Bone marrow (tissue), 2 donors: Measurements from ENCODE around the gene USP48.
"Not testable (repeated sequence)": the region's sequence is repeated elsewhere in the genome, so short reads cannot be mapped to it uniquely, and the experiment has no call there.

Source experiments
- DNase-seq, 2 donors: peaks; one replicate each; lab custom pipeline; 2025; lab: John Stamatoyannopoulos, UW

The USP48 gene, protein sequence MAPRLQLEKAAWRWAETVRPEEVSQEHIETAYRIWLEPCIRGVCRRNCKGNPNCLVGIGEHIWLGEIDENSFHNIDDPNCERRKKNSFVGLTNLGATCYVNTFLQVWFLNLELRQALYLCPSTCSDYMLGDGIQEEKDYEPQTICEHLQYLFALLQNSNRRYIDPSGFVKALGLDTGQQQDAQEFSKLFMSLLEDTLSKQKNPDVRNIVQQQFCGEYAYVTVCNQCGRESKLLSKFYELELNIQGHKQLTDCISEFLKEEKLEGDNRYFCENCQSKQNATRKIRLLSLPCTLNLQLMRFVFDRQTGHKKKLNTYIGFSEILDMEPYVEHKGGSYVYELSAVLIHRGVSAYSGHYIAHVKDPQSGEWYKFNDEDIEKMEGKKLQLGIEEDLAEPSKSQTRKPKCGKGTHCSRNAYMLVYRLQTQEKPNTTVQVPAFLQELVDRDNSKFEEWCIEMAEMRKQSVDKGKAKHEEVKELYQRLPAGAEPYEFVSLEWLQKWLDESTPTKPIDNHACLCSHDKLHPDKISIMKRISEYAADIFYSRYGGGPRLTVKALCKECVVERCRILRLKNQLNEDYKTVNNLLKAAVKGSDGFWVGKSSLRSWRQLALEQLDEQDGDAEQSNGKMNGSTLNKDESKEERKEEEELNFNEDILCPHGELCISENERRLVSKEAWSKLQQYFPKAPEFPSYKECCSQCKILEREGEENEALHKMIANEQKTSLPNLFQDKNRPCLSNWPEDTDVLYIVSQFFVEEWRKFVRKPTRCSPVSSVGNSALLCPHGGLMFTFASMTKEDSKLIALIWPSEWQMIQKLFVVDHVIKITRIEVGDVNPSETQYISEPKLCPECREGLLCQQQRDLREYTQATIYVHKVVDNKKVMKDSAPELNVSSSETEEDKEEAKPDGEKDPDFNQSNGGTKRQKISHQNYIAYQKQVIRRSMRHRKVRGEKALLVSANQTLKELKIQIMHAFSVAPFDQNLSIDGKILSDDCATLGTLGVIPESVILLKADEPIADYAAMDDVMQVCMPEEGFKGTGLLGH

DNA sequence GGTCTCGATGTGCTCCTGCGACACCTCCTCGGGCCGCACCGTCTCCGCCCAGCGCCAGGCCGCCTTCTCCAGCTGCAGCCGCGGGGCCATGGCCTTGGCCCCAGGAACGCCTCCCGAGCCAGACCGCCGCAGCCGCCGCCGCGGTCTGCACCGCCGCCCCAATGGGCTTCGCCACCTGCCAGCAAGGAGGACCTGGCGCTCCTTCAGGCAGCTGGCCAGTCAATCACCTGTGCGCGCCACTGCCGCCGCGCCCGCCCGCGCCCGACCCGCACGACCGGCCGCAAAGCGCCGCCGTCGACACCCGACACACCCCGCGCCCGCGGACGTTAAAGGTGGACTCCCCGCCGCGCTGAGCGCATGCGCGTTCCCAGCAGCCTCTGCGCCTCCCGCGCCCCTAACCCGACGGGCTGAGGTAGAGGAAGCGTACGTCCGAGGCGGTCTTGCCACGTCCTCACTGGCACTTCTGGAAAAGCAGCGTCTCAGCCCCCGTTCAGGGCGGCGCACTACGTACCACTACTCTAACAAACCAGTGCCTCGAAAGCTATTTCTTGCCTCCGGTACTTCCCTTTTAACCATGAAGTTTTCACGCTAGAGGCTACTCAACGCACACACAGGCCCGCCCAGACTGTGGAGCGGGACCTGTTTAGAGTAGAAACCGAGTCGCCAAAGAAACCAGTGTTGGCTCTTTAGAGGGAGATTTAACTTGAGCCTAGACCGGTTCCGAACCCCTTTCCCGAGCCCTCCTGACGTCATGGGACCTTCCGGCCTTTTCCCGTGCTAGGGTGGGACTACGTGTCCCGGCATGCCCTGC lies at the start of gene USP48:
Gene USP48 (minus strand): TSS at position 282 of the 811 bp plus-strand sequence. CDS start 192 bp downstream, at position 90.
- DNase-seq = peak; percentile 90 to 92

DNA sequence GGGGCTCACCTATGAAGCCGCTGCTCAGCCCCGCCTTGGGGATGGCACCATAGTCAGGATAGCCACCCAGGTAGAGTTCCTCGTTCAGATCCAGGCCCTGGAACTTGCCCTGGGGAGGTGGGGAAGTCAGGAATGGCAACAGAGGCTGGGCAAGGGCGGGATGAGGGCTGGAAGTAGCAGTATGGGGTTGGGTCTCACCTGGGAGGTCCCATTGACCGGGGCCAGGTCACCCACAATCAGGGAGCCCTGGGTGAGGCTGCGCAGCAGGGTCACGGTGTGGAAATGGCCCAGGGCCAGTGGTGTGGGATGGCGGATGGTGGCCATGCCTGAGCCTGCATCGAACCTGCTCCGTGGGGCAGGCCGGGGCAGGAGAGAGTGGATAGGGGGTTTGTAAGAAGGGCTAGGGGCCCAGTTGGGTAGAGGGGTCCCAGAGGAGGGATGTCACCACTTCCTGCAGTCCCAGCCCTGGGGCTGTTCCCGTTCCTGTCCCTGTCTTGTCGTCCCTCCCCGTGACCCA lies 48.6 kb upstream of the USP48 start:
- DNase-seq = no peak

DNA sequence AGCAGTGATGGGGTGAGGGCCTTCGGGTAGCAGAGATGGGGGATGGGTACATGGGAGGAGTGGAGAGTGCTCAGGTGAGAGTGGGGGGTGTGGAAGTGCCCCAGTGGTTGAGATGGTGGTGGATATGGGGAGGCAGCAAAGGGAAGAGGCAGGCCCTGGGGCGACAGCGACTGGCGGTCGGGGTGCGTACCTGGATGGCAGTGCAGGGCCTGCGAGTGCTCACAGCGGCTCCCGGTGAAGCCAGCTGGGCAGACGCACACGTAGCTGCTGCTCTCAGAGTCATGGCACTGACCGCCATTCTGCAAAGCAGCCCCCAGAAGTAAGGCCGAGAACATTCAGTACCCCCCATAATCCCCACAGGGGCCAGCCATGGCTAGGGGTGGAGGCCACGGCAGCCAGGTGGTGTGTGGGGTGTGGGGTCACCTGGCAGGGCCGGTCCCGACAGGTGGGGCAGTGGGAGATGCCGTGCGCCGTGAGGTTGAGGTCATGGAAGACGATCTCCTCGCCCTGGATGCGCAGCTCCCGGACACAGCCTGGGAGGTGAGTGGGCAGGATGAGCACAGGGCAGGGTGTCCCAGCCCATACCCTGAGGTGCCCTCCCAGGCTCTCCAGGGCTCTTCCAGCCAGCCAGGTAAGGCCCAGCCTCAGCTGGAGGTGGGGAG lies 48.0 kb upstream of the USP48 start:
- no peak for DNase-seq

DNA sequence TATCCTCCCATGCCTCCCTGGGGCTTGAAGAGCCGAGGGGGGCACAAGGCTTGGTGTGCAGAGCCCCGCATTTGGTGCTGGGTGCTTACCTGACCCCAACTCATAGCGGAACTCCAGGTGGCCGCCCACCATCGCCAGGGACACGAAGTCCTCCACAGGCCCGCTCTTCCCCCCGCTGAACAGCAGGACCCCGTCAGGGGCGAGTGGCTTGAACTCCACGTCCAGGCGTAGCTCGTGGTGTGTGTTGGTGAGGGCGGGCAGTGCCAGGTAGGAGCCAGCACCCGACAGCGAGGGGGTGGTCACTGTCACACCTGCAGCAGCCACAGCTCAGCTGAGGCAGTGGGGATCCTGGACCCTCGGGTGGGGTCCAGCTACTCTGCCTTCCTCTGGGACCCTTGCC lies 46.3 kb upstream of the USP48 start:
- DNase-seq = no peak

DNA sequence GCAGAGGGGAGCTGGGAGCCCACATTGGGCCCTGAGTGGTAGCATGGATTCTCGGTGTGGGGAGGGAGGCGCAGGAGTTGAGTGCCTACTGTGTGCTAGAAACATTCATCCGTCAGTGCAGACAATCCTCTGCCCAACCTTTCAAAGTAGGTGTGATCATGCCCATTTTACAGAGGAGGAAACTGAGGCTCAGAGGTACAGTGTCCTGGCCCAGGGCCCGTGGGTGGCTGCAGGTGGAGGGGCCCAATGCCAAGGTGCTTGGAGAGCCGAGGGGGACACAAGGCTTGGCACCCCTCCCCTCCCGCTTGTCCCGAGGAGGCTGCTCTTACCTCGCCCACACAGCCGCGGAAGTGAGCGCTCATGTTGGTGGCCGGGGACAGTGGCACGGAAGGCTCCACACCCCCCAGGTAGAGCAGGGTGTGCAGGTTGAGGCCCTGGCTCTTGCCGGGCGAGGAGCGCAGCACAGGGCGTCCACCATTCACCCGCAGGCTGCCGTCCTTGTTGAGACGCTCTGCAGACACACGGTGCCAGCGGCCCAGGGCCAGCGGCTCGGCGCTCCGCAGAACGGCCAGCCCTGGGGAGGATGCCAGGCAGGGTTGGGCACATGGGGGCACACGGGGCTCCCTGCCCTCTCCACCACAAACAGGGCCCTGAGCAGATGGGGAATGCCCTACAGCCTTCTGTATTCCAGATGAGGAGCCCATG lies 45.7 kb upstream of the USP48 start:
- DNase-seq = no peak

DNA sequence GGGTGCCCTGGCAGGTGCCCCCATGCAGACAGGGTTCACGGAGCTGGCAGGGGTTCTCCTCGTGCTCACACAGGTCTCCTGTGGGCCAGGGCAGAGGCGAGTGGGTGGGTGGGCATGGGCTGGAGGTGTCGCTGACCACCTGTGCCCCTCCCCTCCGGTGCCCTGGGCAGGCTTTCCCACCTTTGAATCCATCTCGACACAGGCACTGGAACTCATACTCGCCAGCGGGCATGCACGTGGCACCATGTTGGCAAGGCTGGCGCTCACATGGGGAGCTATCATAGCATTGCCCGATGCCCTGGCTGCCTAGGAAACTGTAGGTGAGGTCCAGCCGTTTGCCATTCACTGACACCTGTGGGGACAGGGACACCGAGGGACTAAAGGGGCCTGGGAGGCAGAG lies 45.1 kb upstream of the USP48 start:
- DNase-seq = no peak

DNA sequence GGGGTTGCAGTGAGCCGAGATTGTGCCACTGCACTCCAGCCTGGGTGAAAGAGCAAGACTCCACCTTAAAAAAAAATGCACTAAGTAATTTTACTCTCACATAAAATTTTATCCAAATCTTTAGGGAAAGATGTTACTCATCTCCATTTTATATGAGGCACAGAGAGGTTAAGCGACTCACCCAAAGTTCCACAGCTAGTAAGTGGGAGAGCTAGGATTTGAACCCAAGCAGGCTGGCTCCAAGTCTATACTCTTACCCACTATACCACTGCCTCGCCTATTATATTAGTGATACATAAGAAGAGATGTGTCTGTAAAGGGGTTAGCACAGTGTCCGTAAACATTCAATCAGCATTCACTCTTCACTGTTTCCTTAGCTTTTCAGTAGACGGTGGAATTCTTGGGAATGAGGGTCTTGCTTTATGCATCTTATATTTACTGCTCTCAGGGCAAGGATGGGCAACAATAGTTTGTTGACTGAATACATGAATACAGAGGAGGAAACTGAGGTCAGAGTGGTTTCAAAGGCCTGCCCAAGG lies 44.3 kb upstream of the USP48 start:
- DNase-seq = no peak

DNA sequence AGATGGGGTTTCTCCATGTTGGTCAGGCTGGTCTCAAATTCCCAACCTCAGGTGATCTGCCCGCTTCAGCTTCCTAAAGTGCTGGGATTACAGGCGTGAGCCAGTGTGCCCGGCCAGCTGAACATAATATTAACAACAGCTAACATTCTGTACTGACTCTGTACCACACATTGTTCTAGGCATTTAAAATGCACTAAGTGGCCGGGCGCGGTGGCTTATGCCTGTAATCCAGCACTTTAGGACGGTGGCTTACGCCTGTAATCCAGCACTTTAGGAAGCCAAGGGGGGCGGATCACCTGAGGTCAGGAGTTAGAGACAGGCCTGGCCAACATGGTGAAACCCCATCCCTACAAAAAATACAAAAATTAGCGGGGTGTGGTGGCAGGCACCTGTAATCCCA lies 43.7 kb upstream of the USP48 start:
- not testable (repeated sequence) for DNase-seq

DNA sequence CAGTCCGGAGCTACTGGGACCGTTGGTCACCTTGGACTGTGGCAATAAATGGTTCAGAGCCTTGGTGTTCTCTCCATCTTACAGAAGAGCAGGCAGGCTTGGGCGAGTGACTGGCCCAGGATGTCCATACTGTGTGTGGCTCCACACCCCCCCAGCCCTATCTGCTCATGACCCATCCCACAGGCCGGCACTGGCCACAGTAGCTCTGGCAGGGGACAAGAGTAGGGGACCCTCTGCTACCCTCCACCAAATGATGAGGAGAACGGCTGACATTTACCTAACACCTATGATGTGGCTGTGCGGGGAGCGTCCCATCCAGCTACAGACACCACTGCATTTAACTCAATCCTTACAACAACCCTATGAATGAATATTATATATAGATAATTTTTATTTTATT lies 42.4 kb upstream of the USP48 start:
- DNase-seq = no peak

DNA sequence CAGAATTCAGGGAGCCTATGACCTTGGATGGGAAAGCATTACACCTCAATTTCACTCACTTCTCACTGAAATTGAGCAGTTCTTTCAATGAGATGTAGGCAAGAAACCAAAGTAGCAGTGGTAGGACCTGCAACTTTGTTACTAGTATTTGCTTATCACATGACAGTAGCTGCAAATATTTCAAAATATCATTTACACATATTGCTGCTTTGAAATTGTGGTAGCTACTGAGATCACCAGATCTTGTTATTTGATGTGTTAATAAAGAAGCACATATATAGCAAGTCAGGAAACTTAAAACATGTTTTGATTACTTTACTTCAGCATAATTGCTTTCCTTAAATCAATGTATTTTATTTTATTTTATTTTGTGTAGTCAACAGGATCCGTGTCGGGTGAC lies 42.0 kb upstream of the USP48 start:
- DNase-seq = no peak

DNA sequence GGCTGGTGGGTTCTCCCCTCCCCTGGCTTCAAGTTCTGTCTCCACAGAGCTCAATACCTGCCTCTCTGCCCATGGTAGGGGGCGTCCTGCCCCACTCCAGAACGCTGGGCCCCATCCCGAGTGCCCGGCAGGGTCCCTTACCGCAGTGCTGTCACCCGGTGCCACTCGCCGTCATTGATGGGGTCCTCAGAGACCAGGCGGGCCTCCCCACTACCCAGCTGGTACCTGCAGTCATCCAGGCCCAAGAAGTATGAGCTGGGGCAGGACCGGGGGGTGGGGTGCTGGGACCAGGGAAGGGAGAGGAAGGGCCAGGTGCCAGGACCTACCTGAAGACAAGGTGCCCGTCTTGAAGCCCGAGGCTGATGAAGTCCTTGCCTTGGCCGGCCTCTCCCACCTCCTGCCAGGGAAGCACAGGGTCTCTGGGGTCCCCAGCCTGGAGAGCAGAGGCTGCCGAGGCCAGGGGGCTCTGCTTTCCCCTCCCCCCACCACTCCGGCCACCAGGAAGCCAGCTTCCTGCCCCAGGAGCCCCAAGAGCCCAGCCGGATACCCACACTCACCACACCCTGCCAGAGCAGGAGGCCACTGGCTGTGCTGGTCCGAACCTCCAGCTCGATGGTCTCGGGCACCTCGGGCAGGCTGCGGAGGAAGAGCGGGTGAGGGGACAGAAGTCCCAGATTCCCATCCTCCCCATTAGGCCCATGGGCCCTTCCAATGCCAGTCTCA lies 41.2 kb upstream of the USP48 start:
- no peak for DNase-seq

DNA sequence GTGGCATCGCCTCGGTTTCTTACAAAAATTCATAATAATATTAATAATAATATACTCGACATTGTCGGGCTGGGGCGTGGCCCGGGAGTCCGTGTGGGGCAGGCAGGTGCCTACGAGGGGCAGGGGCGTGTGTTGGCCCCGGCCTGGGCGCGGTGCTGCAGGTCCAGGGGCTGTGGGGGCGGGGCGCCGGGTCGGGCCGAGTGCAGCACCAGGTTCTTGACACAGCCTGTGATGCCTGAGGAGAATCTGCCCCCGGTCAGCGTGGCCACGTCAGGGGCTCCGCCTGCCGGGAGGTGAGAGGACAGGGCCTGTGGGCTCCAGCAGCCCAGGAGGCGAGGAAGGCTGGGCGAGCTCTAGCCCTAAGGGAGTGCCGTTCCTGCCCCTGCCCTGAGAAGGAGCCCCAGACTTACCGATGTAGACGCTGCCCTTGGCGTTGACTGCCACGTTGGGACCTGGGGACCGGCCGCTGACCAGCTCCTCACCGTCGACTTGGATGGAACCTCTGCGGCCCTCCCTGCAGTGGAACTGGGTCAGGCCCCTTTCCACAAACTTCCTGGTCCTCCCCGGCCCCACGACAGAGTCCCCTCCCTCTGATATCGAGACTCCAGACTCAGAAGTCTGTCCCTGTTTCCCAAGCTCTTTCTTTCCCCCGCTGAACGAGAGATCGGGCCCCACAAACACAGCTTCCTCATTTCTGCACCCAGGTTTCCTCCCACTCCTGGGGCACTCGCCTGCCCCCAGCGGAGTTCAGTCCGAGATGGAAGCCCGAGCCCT lies 40.4 kb upstream of the USP48 start:
- DNase-seq = peak in 1 of 2 donors; percentile 24

DNA sequence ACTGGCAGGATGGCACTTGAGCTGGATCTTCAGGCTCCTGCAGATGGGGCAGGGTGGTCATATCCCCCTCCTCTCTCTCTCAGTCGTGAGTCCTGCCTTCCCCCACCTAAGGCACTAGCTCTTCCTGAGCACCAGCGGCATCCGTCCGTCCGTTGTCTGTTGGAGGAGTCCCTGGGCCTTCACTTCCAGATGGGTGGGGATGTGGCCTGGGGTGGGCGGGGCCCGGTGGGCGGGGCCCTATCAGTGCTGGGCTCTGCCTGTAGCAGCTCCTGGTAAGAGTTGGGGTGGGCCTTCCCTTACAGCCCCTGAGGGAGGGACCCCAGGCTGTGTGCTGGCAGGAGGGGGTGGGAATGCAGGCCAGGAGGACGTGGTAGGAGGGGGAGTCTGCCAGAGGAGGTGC lies 39.4 kb upstream of the USP48 start:
- no peak for DNase-seq

DNA sequence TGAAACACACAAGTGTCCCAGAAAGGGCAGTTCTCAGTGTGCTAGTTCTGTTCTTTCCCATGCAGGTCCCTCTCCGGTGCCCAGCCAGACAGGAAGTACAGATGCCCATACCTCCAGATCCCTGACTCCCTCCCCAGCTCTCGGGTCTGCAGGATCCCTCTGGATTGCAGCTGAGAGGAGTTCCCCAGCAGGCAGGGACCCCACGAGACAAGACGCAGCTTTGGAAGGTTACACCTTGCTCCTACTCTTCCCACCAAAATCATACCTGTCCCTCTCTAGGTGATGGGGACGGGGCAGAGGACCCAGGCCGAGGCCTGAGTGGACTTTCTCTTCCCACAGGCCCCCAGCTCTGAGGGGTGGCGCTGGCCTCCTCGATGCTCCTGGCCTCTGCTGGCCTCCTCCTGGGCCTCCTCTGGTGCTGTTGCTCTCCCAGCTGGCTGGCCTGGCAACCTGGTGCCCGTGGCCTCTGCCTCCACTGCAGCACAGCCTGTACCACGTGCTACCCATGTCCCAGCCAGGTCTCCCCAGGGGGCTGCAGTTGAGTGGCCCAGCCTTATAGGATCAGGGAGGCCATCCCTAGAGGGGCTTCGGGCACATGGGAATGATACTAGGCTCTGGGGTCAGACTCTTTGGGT lies 38.6 kb upstream of the USP48 start:
- DNase-seq = no peak

DNA sequence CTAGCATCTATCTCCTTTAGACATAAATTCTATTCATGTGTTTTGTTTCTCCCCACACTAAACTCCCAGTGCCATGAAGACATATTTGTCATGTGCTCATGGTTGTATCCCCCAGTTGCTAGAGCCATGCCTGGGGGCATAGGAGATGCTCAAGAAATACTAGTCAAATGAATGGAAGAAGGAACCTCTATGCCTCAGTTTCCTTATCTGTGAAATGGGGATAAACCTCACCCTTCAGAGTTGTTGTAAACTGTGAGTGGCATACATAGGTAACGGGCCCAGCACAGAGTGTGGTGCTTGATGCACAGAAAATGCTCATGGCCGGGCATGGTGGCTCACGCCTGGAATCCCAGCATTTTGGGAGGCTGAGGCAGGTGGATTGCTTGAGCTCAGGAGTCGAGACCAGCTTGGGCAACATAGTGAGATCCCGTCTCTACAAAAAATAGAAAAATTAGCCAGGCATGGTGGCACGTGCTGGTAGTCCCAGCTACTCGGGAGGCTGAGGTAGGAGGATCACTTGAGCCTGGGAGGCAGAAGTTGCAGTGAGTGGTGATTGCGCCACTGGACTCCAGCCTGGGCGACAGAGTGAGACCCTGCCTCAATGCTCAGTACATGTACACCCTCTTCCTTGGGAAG lies 37.8 kb upstream of the USP48 start:
- no peak for DNase-seq

DNA sequence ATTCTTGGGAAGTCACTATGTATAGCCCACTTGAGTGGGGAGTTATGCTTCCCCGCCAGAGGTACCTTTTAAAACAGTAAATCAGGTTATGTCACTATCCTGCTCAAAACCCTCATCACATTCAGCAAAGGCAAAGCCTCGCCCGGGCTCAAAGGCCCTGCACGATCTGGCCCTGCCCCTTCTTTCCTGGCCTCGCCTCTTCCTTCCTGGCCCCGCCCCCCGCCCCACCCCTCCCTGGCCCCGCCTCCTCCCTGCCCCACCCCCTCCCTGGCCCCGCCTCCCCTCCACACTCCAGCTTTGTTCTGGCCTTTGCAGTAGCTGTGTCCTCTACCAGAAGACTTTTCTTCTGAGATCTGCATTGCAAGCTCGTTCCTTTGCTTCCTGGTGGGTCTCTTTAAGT lies 35.7 kb upstream of the USP48 start:
- DNase-seq = peak; percentile 23 to 37

DNA sequence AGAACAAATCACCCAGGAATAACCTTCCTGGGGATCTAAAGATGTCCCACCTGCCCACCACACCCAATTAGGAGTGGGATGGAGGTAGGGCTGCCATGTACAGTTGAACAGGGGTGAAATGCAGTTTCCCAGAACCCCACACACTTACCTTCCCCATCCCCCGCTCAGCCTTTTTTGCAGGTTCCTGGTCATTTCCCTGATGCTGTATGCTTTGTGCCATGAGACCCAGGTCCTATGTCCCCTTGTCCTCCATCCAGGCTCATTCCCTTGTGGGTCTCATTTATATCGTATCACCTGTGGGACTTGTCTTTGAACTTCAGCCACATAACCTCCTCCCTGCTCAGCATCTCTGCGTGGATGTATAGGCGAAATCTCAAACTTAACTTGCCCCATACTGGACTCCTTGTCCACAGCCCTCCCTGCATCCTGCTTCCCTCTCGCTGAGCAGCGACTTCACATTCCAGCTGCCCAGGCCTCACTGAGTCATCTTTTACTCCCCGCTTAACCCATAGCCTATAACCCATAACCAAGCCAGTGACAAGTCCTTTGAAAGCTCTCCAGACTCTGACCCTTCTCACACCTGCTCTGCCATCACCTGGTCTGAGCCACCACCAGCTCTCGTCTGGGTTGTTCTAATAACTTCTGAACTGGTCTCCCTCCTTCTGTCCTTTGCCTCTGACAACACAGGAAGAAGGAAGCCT lies 33.8 kb upstream of the USP48 start:
- DNase-seq = no peak
